GM19463 (cell line): ENCODE data around the gene UNK.
"Not testable (repeated sequence)": the region's sequence is repeated elsewhere in the genome, so short reads cannot be mapped to it uniquely, and the experiment has no call there.

ENCODE experiments used
- ATAC-seq: cut with Tn5 transposase; IDR thresholded peaks from one replicate; pipeline ENCODE4 v1.9.1; 2021; ENCODE audit warnings: mild to moderate bottlenecking, moderate library complexity; ENCODE audit not compliant: unreplicated experiment

Gene UNK

DNA sequence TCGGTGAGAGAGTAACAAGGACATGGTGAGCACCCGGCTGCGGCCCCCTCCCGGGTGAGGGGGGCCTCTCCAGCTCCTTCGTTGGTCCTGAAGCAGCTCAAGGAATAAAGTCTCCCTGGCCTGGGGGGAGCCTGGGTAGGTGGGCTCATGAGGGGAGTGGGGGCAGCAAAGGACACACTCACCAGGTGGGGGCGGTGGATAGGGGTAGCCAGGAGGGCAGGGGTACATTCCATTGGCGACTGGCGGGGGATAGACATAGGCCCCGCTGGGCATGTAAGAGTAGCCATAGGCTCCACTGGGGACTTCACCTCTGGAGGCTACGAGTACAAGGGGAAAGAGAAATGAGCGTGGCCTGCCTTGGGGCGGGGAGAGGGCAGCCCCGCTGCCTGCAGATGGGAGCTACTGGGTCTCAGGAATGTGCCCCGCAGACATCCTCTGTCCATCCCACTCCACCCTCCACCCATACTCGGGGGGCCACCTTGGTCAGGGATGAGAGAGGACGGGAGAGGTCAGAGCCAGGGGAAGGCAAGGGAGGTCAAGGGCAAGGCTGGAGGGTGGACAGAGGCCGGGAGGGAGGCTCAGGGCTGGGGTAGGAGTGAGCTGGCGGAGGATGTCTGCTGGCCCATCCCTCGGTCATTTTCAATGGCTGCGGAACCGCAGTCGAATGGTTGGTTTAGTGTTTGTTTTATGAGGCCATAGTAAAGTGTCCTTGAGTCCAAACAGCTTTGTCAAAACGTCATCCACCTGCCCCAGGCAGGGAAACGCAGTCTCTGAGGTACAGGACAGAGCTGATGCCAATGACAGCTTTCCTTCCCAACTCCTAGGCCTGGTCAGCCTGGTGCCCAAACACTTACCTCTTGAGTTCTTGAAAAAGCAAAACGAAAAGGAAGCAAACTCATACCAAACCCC lies 63.3 kb downstream of the UNK start:
- ATAC-seq = no peak

GRCh38 chr17:75848523-75849278 lies 64.1 kb downstream of the UNK start:
- no peak for ATAC-seq

DNA sequence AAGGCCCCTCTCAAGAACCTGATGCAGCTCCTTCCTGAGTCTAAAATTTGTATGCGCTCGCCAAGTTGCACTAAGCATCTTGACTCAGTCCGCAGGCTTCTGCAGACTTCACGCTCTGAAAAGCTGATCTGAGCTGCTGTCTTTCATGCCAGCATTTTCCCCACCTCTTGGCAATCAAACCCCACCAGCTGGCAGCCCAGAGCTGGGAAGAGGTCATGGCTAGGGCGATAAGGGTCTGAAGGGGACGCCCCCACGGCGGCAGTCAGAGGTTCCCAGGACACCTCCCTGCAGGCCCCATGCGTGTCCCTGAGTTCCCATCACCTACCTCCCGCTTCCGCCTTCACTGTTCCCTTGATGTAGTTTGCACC lies 64.7 kb downstream of the UNK start:
- ATAC-seq = no peak

DNA sequence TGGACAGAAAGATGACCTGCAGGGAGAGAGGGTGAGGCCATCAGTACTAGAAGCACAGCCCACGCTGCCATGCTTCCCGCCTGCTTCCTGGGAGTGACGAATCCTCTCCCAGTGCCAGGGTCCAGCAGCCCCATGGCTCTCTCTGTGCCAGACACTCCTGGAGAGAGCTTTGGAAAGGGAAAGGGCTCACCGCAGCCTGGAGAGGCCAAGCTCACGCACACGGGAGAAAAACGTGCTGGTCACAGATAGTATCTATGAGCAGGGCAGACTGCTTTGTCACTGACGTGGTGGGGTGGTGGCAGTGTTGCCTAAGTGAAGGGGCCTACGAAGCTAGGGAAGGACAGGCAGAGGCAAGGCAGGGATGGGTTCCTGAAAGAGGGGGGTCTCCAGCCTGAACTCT lies 65.1 kb downstream of the UNK start:
- no peak for ATAC-seq

- ATAC-seq = no peak
Observed at GRCh38 chr17:75850928-75851692, 66.5 kb downstream of the UNK start.

DNA sequence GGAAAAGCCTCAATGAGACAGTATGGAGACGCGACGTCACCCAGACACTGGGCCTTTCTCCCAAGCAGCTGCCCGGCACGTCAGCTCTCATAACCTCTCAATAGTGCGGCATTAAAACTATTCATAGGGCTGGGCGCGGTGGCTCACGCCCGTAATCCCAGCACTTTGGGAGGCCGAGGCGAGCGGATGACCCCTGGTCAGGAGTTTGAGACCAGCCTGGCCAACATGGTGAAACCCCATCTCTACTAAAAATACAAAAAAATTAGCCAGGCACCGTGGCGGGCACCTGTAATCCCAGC lies 67.0 kb downstream of the UNK start:
- not testable (repeated sequence) for ATAC-seq

- ATAC-seq = no peak
Observed at GRCh38 chr17:75853433-75853832, 68.8 kb downstream of the UNK start.

DNA sequence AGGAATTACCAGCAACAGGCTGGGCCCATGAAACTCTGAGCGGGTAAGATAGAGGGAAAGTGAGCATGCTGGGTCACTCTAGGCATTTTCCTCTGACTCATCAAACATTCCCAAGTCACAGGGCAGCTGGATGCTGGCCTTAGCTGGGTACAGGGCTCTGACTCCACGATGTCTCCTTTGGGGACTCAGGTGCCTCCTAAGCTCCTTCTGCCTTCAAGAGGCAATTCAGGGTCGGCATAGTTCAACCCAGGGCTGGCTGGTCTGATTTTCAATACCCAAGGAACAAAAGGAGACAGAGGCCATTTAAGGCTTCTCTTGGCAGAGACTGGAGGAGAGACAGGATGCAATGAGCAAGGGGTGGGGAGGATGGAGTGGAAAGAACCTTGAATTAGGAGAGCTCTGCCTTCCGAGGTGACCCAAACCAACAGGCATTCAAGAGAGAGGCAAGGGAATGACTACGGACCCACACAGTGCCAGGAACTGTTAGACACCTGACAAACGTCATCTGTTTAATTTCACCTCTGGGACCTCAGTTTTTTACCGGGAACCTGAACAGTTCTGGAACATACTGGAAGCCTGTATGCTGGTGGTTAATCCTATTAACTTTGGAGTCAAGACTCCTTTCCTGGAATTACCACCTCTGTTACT lies 69.6 kb downstream of the UNK start:
- ATAC-seq = no peak

DNA sequence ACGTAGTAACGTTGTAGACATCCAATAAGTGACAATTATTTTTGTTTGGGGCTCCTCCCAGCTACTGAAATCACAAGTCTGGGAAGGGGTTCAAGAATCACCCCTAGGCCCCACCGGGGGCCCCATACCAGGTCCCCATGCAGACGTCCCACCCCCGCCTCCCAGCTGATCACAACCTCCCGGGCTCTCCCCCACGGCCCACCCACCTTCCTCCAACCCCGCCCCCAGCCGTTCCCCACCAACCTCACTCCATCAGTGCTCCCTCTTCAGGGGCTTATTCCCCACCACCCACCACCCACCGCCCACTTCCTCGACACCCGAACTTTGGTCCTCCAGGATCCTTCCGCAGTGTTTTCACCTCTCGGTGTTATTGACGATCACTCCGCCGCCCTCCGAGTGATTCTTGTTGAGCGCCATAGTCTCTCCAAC lies 70.3 kb downstream of the UNK start:
- no peak for ATAC-seq

DNA sequence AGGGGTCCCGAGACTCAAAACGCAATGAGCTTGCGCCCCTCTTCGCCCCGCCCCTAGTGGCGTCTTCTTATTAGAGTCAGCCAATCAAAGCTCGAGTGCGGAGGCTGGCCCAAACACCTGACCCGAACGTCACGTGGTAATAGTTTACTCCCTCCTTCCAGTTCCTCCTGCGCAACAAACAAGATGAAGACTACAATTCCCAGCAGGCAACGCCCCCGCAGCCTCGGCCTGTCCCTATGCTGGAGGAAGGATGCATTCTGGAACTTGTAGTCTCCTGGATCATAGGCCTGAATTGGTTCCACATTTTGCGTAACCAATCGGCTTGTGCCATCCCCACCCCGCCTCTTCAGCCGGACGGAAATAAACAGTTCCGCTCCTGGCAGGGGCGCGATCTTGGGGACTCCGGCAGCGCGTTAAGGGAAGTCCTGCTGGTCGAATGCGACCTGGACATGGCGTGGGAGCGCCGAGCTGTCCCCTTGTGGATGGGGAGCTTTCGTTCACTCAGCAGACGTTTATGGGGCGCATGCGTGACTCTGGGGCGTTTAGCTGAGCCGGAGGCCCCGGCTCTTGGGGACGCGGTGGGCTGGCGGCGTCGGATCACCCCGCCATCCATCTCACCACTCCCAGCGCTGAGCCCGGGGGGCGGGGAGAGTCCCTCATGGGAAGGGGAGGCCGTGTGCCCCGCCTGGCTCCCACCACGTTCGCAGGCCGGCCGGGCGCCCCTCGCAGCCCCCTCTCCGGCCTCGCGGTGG lies 70.9 kb downstream of the UNK start, which contains the start of gene WBP2:
WBP2 (minus strand) TSS at position 26 of the 752 bp plus-strand sequence. CDS start 38 bp downstream, outside the sequence.
- peak; percentile 83 for ATAC-seq

DNA sequence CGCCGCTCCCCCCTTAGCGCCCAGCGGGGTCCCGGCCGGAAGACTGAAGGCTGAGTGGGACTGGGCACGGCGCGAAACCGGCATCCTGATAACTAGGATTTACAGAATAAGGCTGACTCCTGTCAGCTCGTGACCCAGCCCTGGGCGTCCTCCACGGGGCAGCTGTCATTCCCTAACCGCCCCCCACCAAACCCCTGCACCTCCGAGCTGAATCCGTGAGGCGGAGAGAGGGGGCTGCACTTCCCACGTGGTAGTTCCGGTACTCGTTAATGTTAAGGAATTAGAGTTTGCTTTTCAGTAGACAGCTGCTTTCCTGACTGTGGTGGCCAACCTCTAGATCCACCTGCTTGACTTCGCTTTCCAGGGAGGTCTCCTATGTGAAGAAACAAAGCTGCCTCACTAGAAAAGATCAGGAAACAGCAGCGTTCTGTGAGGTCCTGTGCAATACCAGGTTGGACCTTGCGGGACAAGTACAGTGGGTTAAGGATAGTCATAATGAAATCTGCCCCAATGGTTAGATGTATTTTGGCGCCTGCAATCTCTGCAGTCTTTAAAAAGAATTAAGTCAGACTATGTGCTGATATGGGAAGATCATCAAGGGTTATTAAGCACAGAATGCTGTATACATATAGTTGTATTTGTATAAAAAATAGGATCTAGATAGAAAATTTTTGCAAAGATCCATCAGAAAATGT lies 71.6 kb downstream of the UNK start:
- ATAC-seq = no peak

- ATAC-seq = not testable (repeated sequence)
Observed at GRCh38 chr17:75859358-75859757, 74.8 kb downstream of the UNK start.

DNA sequence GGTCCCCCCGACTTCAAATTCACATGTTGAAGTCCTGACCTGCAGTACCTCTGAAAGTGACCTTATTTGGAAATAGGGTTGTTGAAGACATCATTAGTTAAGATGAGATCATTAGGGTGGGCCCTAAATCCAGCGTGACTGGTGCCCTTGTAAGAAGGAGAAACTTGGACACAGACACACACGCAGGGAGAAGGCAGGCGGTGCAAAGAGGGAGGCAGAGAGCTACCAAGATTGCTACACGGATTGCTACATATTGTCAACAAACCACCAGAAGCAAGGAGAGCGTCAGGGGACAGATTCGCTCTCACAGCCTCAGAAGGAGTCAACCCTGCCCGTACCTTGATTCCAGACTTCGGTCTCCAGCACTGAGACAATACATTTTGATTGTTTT lies 77.3 kb downstream of the UNK start:
- no peak for ATAC-seq

DNA sequence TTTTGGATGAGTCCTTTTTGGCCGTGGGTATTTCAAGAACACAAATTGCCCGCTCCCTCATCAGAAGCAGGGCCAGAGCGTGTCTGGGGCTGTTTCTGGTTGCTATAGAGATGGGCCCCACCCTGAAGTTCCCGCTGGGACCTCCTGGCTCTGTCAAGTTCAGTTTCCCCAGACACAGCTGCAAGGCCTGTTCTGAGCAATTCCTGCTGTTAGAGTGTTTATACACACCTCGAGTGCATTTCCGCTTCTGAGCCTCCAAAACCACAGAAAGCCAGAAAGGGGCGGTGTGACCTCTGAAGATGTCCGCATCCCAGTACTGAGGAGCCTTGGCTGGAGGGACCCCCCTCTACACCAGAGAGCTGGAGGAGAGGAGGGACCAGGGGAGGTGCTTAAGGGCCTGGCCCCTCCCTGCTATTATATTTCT lies 79.9 kb downstream of the UNK start:
- peak; percentile 85 for ATAC-seq

DNA sequence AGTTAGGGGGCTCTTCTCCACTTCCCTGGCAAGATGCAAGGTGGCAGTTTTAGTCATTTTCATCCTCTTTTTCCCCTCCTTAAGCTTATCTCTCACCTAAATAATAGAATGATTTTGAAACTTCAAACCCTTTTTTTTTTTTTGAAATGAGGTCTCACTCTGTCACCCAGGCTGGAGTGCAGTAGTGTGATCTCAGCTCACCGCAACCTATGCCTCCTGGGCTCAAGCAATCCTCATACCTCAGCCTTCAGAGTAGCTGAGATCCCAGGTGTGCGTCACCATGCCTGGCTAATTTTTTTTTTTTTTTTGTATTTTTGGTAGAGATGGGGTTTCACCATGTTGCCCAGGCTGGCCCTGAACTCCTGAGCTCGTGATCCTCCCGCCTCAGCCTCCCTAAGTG lies 80.3 kb downstream of the UNK start:
- ATAC-seq = peak; percentile 16

DNA sequence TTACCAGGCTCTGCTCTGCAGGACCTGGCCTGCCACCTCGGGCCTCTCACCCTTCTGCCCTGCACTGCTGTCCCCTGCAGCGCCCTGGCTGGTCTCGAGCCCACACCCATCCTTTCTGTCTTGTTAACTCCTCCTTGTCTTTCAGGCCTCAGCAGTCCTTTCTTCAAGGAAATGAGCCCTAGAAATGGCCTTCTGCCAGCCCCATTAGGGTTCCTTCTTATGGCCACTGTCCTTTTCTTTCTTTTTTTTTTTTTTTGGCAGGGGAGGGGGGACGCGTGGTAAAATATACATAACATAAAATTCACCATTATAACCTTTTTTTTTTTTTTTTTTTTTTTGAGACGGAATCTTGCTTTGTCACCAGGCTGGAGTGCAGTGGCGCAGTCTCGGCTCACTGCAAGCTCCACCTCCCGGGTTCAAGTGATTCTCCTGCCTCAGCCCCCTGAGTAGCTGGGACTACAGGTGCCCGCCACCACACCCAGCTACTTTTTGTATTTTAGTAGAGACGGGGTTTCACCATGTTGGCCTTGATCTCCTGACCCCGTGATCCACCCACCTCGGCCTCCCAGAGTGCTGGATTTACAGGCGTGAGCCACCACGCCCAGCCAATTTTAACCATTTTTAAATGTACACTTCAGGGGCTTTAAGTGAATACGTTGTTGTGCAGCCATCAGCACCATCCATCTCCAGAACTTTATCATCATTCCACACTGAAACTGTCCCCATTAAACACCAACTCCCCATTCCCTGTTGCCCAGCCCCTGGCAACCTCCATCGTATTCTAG lies 81.0 kb downstream of the UNK start:
- not testable (repeated sequence) for ATAC-seq

- not testable (repeated sequence) for ATAC-seq
Observed at GRCh38 chr17:75868730-75869281, 84.2 kb downstream of the UNK start.
